Naive thymus-derived CD8-positive, alpha-beta T cell (primary cell): ENCODE results near the gene TRIP13. TPM values are rescaled to one million over a fixed set of nuclear protein-coding genes. Genes with fewer than 3 reads are reported as not detected.

Source experiments
- ATAC-seq, 2 donors: fragments of 150-1000 bp; cut with Tn5 transposase in 1 of 2; sonication (Bioruptor Pico), chemical (Tn5 transposase) in 1 of 2; 1 replicate in 1 of 2; 2 replicates in 1 of 2; pipeline ENCODE4 v1.10.0; 2021; ENCODE audit warnings: mild to moderate bottlenecking in 2 of 2, moderate library complexity in 2 of 2
- POLR2A ChIA-PET: fragments of 350-600 bp; sonication (Branson Sonifier 250); formaldehyde crosslinking; loops from one replicate; lab custom pipeline; 2021; ENCODE audit warnings: antibody characterized with exemption; lab: Charles Lee
- DNase-seq, 10 donors: peaks; one replicate each; pipeline versions ENCODE4 v3.0.0 to v3.0.0-alpha.2; 2020 to 2022
- H3K27ac Mint-ChIP-seq, 10 donors: one replicate each; pipeline ENCODE4 v1.8.0; 2020 to 2022; ENCODE audit warnings: mild to moderate bottlenecking in 10 of 10, mixed read lengths in 10 of 10, moderate library complexity in 4 of 10, inconsistent platforms in 1 of 10
- H3K27me3 Mint-ChIP-seq, 5 donors: one replicate each; pipeline ENCODE4 v1.8.0; 2021 to 2022; ENCODE audit warnings: mixed read lengths in 5 of 5
- H3K36me3 Mint-ChIP-seq, 3 donors: one replicate each; pipeline ENCODE4 v1.8.0; 2020 to 2022; ENCODE audit warnings: mixed read lengths in 3 of 3, mild to moderate bottlenecking in 2 of 3, inconsistent platforms in 1 of 3
- H3K4me1 Mint-ChIP-seq, 4 donors: one replicate each; pipeline ENCODE4 v1.8.0; 2021 to 2022; ENCODE audit warnings: mixed read lengths in 4 of 4
- H3K4me3 Mint-ChIP-seq, 10 donors: one replicate each; pipeline ENCODE4 v1.8.0; 2020 to 2022; ENCODE audit warnings: mild to moderate bottlenecking in 10 of 10, mixed read lengths in 10 of 10, moderate library complexity in 6 of 10, inconsistent platforms in 1 of 10
- H3K9me3 Mint-ChIP-seq, 9 donors: one replicate each; pipeline ENCODE4 v1.8.0; 2020 to 2022; ENCODE audit warnings: mixed read lengths in 9 of 9, mild to moderate bottlenecking in 3 of 9, inconsistent platforms in 1 of 9, moderate library complexity in 1 of 9
- polyA plus RNA-seq, 3 donors: library from polyadenylated mRNA; unstranded; fragments of 300-500 nt; fragmentation: Illumina TruSeq; gene quantifications; one replicate each; pipeline ENCODE4 v1.2.3, GENCODE V29; 2021
- total RNA-seq, 8 experiments: library from RNA in 2 of 8; stranded (reverse) in 2 of 8; gene quantifications; one replicate each; pipeline ENCODE4 v1.2.3 and lab custom pipeline; 2021 to 2026

Gene TRIP13
- total and polyA plus RNA-seq, 5 experiments from 2014 or later, result 0.55 to 1.5 (median 0.75) TPM

GRCh38 chr5:858726-859125, 34.0 kb upstream of the TRIP13 start:
- DNase-seq (peak in 1 of 10 donors; percentile 30), ATAC-seq (no peak)
- POLR2A ChIA-PET, result no interaction called here
- Mint-ChIP-seq H3K27ac (peak overlapping the region in 3 of 10 donors; percentile 33 to 54 (median 43)), H3K27me3 (no peaks in the 10 kb centered on the region), H3K9me3 (no peaks in the 10 kb centered on the region), H3K36me3 (peaks cover 0 to 15% (median 0%) of the 10 kb centered on the region in 3 donors), H3K4me3 (no peak overlapping the region), H3K4me1 (peaks cover 0 to 8% (median under 1%) of the 10 kb centered on the region in 4 donors)

- peak overlapping the region in 2 of 10 donors; percentile 6 to 43 for H3K27ac Mint-ChIP-seq
- DNase-seq (no peak), ATAC-seq (no peak)
- H3K27me3 Mint-ChIP-seq, result no peaks in the 10 kb centered on the region
- POLR2A ChIA-PET, result no interaction called here
- H3K4me1 Mint-ChIP-seq, result peaks cover 0 to 7% (median under 1%) of the 10 kb centered on the region in 4 donors
- H3K4me3 Mint-ChIP-seq, result no peak overlapping the region
- no peaks in the 10 kb centered on the region for H3K9me3 Mint-ChIP-seq
- H3K36me3 Mint-ChIP-seq, result peaks cover 0 to 21% (median 0%) of the 10 kb centered on the region in 3 donors
Measured at GRCh38 chr5:859391-859790, 33.3 kb upstream of the TRIP13 start.

- Mint-ChIP-seq H3K4me1 (peaks cover 0 to 7% (median under 1%) of the 10 kb centered on the region in 4 donors), H3K4me3 (no peak overlapping the region), H3K27me3 (no peaks in the 10 kb centered on the region), H3K36me3 (peaks cover 0 to 26% (median 0%) of the 10 kb centered on the region in 3 donors), H3K9me3 (no peaks in the 10 kb centered on the region), H3K27ac (no peak overlapping the region)
- POLR2A ChIA-PET, result no interaction called here
- ATAC-seq (no peak), DNase-seq (no peak)
Measured at GRCh38 chr5:859798-860296, 32.8 kb upstream of the TRIP13 start.

GRCh38 chr5:860506-861150, 32.1 kb upstream of the TRIP13 start:
- ATAC-seq (no peak), DNase-seq (no peak)
- Mint-ChIP-seq H3K4me3 (no peak overlapping the region), H3K9me3 (no peaks in the 10 kb centered on the region), H3K36me3 (peaks cover 0 to 31% (median 0%) of the 10 kb centered on the region in 3 donors), H3K27ac (no peak overlapping the region), H3K27me3 (no peaks in the 10 kb centered on the region), H3K4me1 (peaks cover 0 to 7% (median under 1%) of the 10 kb centered on the region in 4 donors)
- POLR2A ChIA-PET, result no interaction called here

GRCh38 chr5:861442-862366, 31.0 kb upstream of the TRIP13 start:
- DNase-seq (no peak), ATAC-seq (no peak)
- H3K27me3 Mint-ChIP-seq, result no peaks in the 10 kb centered on the region
- H3K27ac Mint-ChIP-seq, result no peak overlapping the region
- H3K4me3 Mint-ChIP-seq, result no peak overlapping the region
- H3K9me3 Mint-ChIP-seq, result no peaks in the 10 kb centered on the region
- POLR2A ChIA-PET, result no interaction called here
- peaks cover 0 to 7% (median under 1%) of the 10 kb centered on the region in 4 donors for H3K4me1 Mint-ChIP-seq
- H3K36me3 Mint-ChIP-seq, result peaks cover 0 to 38% (median 7%) of the 10 kb centered on the region in 3 donors

- no peak for DNase-seq
- Mint-ChIP-seq H3K36me3 (peaks cover 0 to 46% (median 8%) of the 10 kb centered on the region in 3 donors), H3K27ac (peak overlapping the region in 1 of 10 donors; percentile 57), H3K4me3 (no peak overlapping the region), H3K9me3 (no peaks in the 10 kb centered on the region), H3K4me1 (peaks cover 0 to 7% (median under 1%) of the 10 kb centered on the region in 4 donors), H3K27me3 (no peaks in the 10 kb centered on the region)
- POLR2A ChIA-PET, result no interaction called here
- no peak for ATAC-seq
Measured at GRCh38 chr5:862367-863243, 30.1 kb upstream of the TRIP13 start.

- Mint-ChIP-seq H3K4me3 (no peak overlapping the region), H3K4me1 (peaks cover 0 to 9% (median under 1%) of the 10 kb centered on the region in 4 donors), H3K9me3 (no peaks in the 10 kb centered on the region), H3K27ac (no peak overlapping the region), H3K27me3 (no peaks in the 10 kb centered on the region), H3K36me3 (peaks cover 0 to 53% (median 14%) of the 10 kb centered on the region in 3 donors)
- ATAC-seq, result no peak
- POLR2A ChIA-PET, result no interaction called here
- no peak for DNase-seq
Measured at GRCh38 chr5:863244-863805, 29.4 kb upstream of the TRIP13 start.

- Mint-ChIP-seq H3K9me3 (no peaks in the 10 kb centered on the region), H3K4me1 (peaks cover 0 to 7% (median under 1%) of the 10 kb centered on the region in 4 donors), H3K4me3 (no peak overlapping the region), H3K36me3 (peaks cover 6 to 66% (median 19%) of the 10 kb centered on the region in 3 donors), H3K27me3 (no peaks in the 10 kb centered on the region), H3K27ac (no peak overlapping the region)
- POLR2A ChIA-PET, result no interaction called here
- ATAC-seq (no peak), DNase-seq (no peak)
Measured at GRCh38 chr5:864492-865167, 28.1 kb upstream of the TRIP13 start.

- H3K27ac Mint-ChIP-seq, result no peak overlapping the region
- ATAC-seq, result no peak
- H3K36me3 Mint-ChIP-seq, result peaks cover 9 to 71% (median 20%) of the 10 kb centered on the region in 3 donors
- no peaks in the 10 kb centered on the region for H3K27me3 Mint-ChIP-seq
- POLR2A ChIA-PET, result no interaction called here
- peaks cover 0 to 9% (median under 1%) of the 10 kb centered on the region in 4 donors for H3K4me1 Mint-ChIP-seq
- DNase-seq, result no peak
- no peak overlapping the region for H3K4me3 Mint-ChIP-seq
- no peaks in the 10 kb centered on the region for H3K9me3 Mint-ChIP-seq
Measured at GRCh38 chr5:865168-865521, 27.5 kb upstream of the TRIP13 start.

GRCh38 chr5:865771-866170, 26.9 kb upstream of the TRIP13 start:
- Mint-ChIP-seq H3K36me3 (peaks cover 9 to 77% (median 26%) of the 10 kb centered on the region in 3 donors), H3K4me3 (no peak overlapping the region), H3K9me3 (no peaks in the 10 kb centered on the region), H3K27ac (no peak overlapping the region), H3K27me3 (no peaks in the 10 kb centered on the region), H3K4me1 (peaks cover 0 to 8% (median under 1%) of the 10 kb centered on the region in 4 donors)
- POLR2A ChIA-PET, result no interaction called here
- ATAC-seq, result no peak
- DNase-seq, result no peak

GRCh38 chr5:867300-867870, 25.3 kb upstream of the TRIP13 start:
- Mint-ChIP-seq H3K4me1 (peaks cover 0 to 6% (median 0%) of the 10 kb centered on the region in 4 donors), H3K27me3 (no peaks in the 10 kb centered on the region), H3K4me3 (no peak overlapping the region), H3K27ac (no peak overlapping the region), H3K9me3 (no peaks in the 10 kb centered on the region), H3K36me3 (peaks cover 9 to 89% (median 31%) of the 10 kb centered on the region in 3 donors)
- DNase-seq (no peak), ATAC-seq (no peak)
- POLR2A ChIA-PET, result no interaction called here
